IMR-90 (cell line): ENCODE data around the gene CDH23. TPM values are rescaled to one million over a fixed set of nuclear protein-coding genes. Genes with fewer than 3 reads are reported as not detected.

Source experiments
- ATAC-seq: fragments of 200-7000 bp; cut with Tn5 transposase; 2 replicates; pipeline ENCODE4 v1.9.1; 2020; ENCODE audit warnings: low read depth, mild to moderate bottlenecking, moderate library complexity
- BruUV-seq: library from RNA; stranded (reverse); fragments of 400-500 nt; replicated peaks from 2 replicates; lab custom pipeline; 2021; lab: Mats Ljungman, UMichigan
- CTCF ChIA-PET: fragments of 300-600 bp; formaldehyde crosslinking; extraction: SDS; loops from one replicate; lab custom pipeline; 2021; ENCODE audit warnings: antibody characterized with exemption; lab: Yijun Ruan, JAX
- POLR2A ChIA-PET: fragments of 300-600 bp; sonication (Branson Sonifier 250); formaldehyde crosslinking; loops from one replicate; lab custom pipeline; 2022; ENCODE audit warnings: antibody characterized with exemption; ENCODE audit not compliant: unreplicated experiment; lab: Charles Lee
- DNase-seq: peaks from one replicate; pipeline ENCODE4 v3.0.0; 2013
- H2AFZ ChIP-seq: replicated peaks from 2 replicates; pipeline ENCODE3; 2013; ENCODE audit warnings: low read length, mild to moderate bottlenecking; ENCODE audit not compliant: poor library complexity
- H2AK5ac ChIP-seq: 2 replicates; pipeline ENCODE4 v1.6.1; 2013; ENCODE audit warnings: low read depth, low read length, inconsistent platforms
- H2AK9ac ChIP-seq: replicated peaks from 2 replicates; pipeline ENCODE3; 2013; ENCODE audit warnings: mild to moderate bottlenecking, low read depth, low read length, moderate library complexity; ENCODE audit not compliant: poor library complexity
- H2BK120ac ChIP-seq: 2 replicates; pipeline ENCODE4 v1.6.1; 2013; ENCODE audit warnings: low read depth, low read length, inconsistent platforms
- H2BK15ac ChIP-seq: 3 replicates; pipeline ENCODE4 v1.6.1; 2013; ENCODE audit warnings: low read depth, low read length, inconsistent platforms
- H2BK20ac ChIP-seq: 2 replicates; pipeline ENCODE4 v1.6.1; 2013; ENCODE audit warnings: low read depth, mild to moderate bottlenecking, inconsistent platforms, low read length, moderate library complexity
- H2BK5ac ChIP-seq: 2 replicates; pipeline ENCODE4 v1.6.1; 2013; ENCODE audit warnings: mild to moderate bottlenecking, low read depth, low read length, inconsistent platforms; ENCODE audit not compliant: poor library complexity, severe bottlenecking
- H3K14ac ChIP-seq: replicated peaks from 2 replicates; pipeline ENCODE4 v1.6.1; 2013; ENCODE audit warnings: low read depth, low read length, inconsistent platforms
- H3K18ac ChIP-seq: 2 replicates; pipeline ENCODE4 v1.6.1; 2013; ENCODE audit warnings: low read depth, low read length, control low read depth
- H3K23ac ChIP-seq: 2 replicates; pipeline ENCODE4 v1.6.1; 2013; ENCODE audit warnings: low read depth, low read length, inconsistent platforms
- H3K27ac ChIP-seq: 2 replicates; pipeline ENCODE4 v1.5.1; 2013; ENCODE audit warnings: mild to moderate bottlenecking, control low read depth, low read length; ENCODE audit not compliant: insufficient read depth
- H3K27me3 ChIP-seq: 2 replicates; pipeline ENCODE4 v1.6.1; 2013; ENCODE audit warnings: low read length; ENCODE audit not compliant: control insufficient read depth, insufficient read depth
- H3K36me3 ChIP-seq: 2 replicates; pipeline ENCODE4 v1.6.1; 2013; ENCODE audit warnings: low read length, mixed read lengths; ENCODE audit not compliant: control insufficient read depth, insufficient read depth
- H3K4ac ChIP-seq: 2 replicates; pipeline ENCODE4 v1.6.1; 2013; ENCODE audit warnings: low read depth, low read length, inconsistent platforms
- H3K4me1 ChIP-seq: 2 replicates; pipeline ENCODE4 v1.6.1; 2013; ENCODE audit warnings: low read length, mixed read lengths; ENCODE audit not compliant: control insufficient read depth, insufficient read depth
- H3K4me2 ChIP-seq: 2 replicates; pipeline ENCODE4 v1.6.1; 2013; ENCODE audit warnings: low read depth, mild to moderate bottlenecking, control low read depth, low read length, moderate library complexity
- H3K4me3 ChIP-seq: 2 replicates; pipeline ENCODE4 v1.5.1; 2013; ENCODE audit warnings: low read depth, mild to moderate bottlenecking, control low read depth, low read length, moderate library complexity; ENCODE audit not compliant: insufficient read depth
- H3K56ac ChIP-seq: 2 replicates; pipeline ENCODE4 v1.6.1; 2013; ENCODE audit warnings: low read length, inconsistent platforms; ENCODE audit not compliant: insufficient read depth; ENCODE audit errors: extremely low read depth
- H3K79me1 ChIP-seq, 2 experiments: 2 replicates each; pipeline ENCODE4 v1.6.1; 2013; ENCODE audit warnings: low read length in 2 of 2, inconsistent platforms in 1 of 2, low read depth in 1 of 2
- H3K9ac ChIP-seq: 2 replicates; pipeline ENCODE4 v1.6.1; 2013; ENCODE audit warnings: low read depth, low read length, control low read depth
- H3K9me1 ChIP-seq: 2 replicates; pipeline ENCODE4 v1.6.1; 2013; ENCODE audit warnings: low read length, inconsistent platforms; ENCODE audit not compliant: insufficient read depth
- H3K9me3 ChIP-seq: 2 replicates; pipeline ENCODE4 v1.6.1; 2013; ENCODE audit warnings: low read length; ENCODE audit not compliant: control insufficient read depth, insufficient read depth
- H4K20me1 ChIP-seq: 2 replicates; pipeline ENCODE4 v1.6.1; 2013; ENCODE audit warnings: low read length, inconsistent platforms; ENCODE audit not compliant: insufficient read depth
- H4K5ac ChIP-seq: 2 replicates; pipeline ENCODE4 v1.6.1; 2013; ENCODE audit warnings: mild to moderate bottlenecking, low read depth, low read length, control low read depth
- H4K8ac ChIP-seq, 2 experiments: 2 replicates each; pipeline ENCODE4 v1.6.1; 2013; ENCODE audit warnings: low read depth in 2 of 2, low read length in 2 of 2, control low read depth in 1 of 2, inconsistent platforms in 1 of 2
- H4K91ac ChIP-seq: 2 replicates; pipeline ENCODE4 v1.6.1; 2013; ENCODE audit warnings: low read depth, low read length, inconsistent platforms; ENCODE audit not compliant: insufficient read depth
- NFE2L2 ChIP-seq: fragments of 150-350 bp; IDR thresholded peaks from 2 replicates; pipeline ENCODE4 v1.6.1; 2016; ENCODE audit warnings: low read depth, mild to moderate bottlenecking, low read length
- whole genome bisulfite sequencing, 2 experiments: methylation state at CpG; one replicate each; pipeline versions ENCODE4 v1.1.5 to v1.1.7; 2013; ENCODE audit warnings: missing lambda C conversion rate in 2 of 2; ENCODE audit not compliant: insufficient read length in 1 of 2; ENCODE audit errors: extremely low coverage in 2 of 2; 5-methylcytosine and 5-hydroxymethylcytosine counted together
- dilution Hi-C: fragments of 300-500 bp; cut with HindIII; formaldehyde crosslinking; loops from one replicate; pipeline ENCODE4 v1.14.3; 2018; ENCODE audit warnings: low sequenced_read_pairs; ENCODE audit not compliant: unreplicated experiment
- in situ Hi-C: fragments of 300-500 bp; cut with MboI; formaldehyde crosslinking; loops from 3 replicates; pipeline ENCODE4 v1.14.3; 2019; ENCODE audit warnings: low sequenced_read_pairs, inconsistent platforms, mixed read lengths
- intact Hi-C: fragments of 100-400 bp; cut with micrococcal nuclease; formaldehyde crosslinking; loops from 2 replicates; pipeline ENCODE4 v1.10.0; 2022
- polyA plus RNA-seq, 3 experiments: library from polyadenylated mRNA; depleted of rRNA; stranded (reverse); fragments of >200 nt; gene quantifications; 2 replicates each; pipeline ENCODE4 v1.2.3, GENCODE V29; 2012; ENCODE audit warnings: low replicate concordance in 1 of 3
- total RNA-seq: library from RNA; depleted of rRNA; stranded (reverse); fragments of >200 nt; gene quantifications from 2 replicates; pipeline ENCODE4 v1.2.3, GENCODE V29; 2012

Gene CDH23
- total and polyA plus RNA-seq, 2 of the 4 experiments (the other 2 are of a cell fraction): under 0.01 to 0.03 TPM

DNA sequence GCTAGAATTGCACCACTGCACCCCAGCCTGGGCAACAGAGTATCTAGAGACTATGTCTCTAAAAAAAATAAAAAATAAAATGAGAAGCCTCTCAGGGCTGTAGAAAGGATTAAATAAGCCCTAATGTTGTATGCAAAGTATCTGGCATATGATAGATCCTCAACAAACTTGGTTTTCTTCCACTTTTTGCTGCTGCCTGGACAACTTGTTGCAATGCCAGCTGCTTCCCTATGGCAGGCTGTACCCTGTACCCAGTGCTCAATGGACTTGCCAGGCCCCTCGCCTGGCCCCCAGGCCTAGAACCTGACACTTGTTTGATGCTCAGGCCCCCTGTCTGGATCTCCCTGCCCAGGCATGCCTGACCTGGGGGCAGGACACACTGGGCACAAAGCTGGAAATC, 28.5 kb upstream of the CDH23 start:
- DNase-seq (no peak), ATAC-seq (no peak)
- no peak overlapping the region for H4K8ac ChIP-seq
- no peaks in the 10 kb centered on the region for H3K9me1 ChIP-seq
- H2BK5ac ChIP-seq: no peak overlapping the region
- no TSS peak for BruUV-seq
- no peak overlapping the region for H3K56ac ChIP-seq
- no peak overlapping the region for H2AFZ ChIP-seq
- H3K27me3 ChIP-seq: peaks cover 27% of the 10 kb centered on the region
- no peak overlapping the region for H3K4me2 ChIP-seq
- no peak overlapping the region for H3K4ac ChIP-seq
- ChIA-PET CTCF (no interaction called here), POLR2A (no interaction called here)
- no peak overlapping the region for H2AK9ac ChIP-seq
- no peak overlapping the region for H2BK15ac ChIP-seq
- no peak overlapping the region for H3K4me3 ChIP-seq
- no peak overlapping the region for H3K18ac ChIP-seq
- no peak for TF ChIP-seq NFE2L2
- no peaks in the 10 kb centered on the region for H3K79me1 ChIP-seq
- H3K36me3 ChIP-seq: no peaks in the 10 kb centered on the region
- H3K14ac ChIP-seq: no peak overlapping the region
- no peak overlapping the region for H3K27ac ChIP-seq
- H2BK120ac ChIP-seq: no peak overlapping the region
- no peaks in the 10 kb centered on the region for H4K20me1 ChIP-seq
- no peak overlapping the region for H2AK5ac ChIP-seq
- H4K91ac ChIP-seq: no peak overlapping the region
- dilution Hi-C loops: no loop called here
- in situ Hi-C loops: no loop called here
- intact Hi-C loops: no loop called here
- H4K5ac ChIP-seq: no peak overlapping the region
- H3K4me1 ChIP-seq: peaks cover 2% of the 10 kb centered on the region
- no peak overlapping the region for H2BK20ac ChIP-seq
- H3K9me3 ChIP-seq: no peaks in the 10 kb centered on the region
- no CpG with 5 or more reads among the region's 1 CpG for WGBS, 2 experiments
- H3K23ac ChIP-seq: no peak overlapping the region
- no peak overlapping the region for H3K9ac ChIP-seq
